HEK293 (cell line): ENCODE results near the gene ZNF232.

Experiments
- CTCF ChIA-PET: fragments of 350-600 bp; formaldehyde crosslinking; extraction: SDS; loops from one replicate; lab custom pipeline; 2021; ENCODE audit warnings: antibody characterized with exemption; lab: Yijun Ruan, JAX
- POLR2A ChIA-PET: fragments of 300-600 bp; formaldehyde crosslinking; extraction: SDS; loops from one replicate; lab custom pipeline; 2020; ENCODE audit warnings: antibody characterized with exemption, inconsistent platforms; lab: Yijun Ruan, JAX
- H3K27ac ChIP-seq: fragments of 200-500 bp; sonication (Bioruptor generic); 2 replicates; pipeline ENCODE4 v1.5.1; 2014; ENCODE audit warnings: low read depth, low read length, control low read depth, inconsistent platforms; ENCODE audit errors: extremely low read depth
- H3K36me3 ChIP-seq, 2 experiments: fragments of 200-500 bp in 1 of 2; sonication (Bioruptor generic) in 1 of 2; 1 replicate in 1 of 2; 2 replicates in 1 of 2; pipeline ENCODE4 v1.5.1; 2014 to 2017; ENCODE audit warnings: inconsistent platforms in 2 of 2, low read length in 2 of 2; ENCODE audit not compliant: control insufficient read depth in 2 of 2, insufficient read depth in 1 of 2
- H3K4me1 ChIP-seq: fragments of 200-500 bp; sonication (Bioruptor generic); 2 replicates; pipeline ENCODE4 v1.5.1; 2014; ENCODE audit warnings: mild to moderate bottlenecking, low read length, inconsistent platforms; ENCODE audit not compliant: control insufficient read depth, insufficient read depth
- H3K4me3 ChIP-seq: 2 replicates; pipeline ENCODE4 v1.5.1; 2011; ENCODE audit warnings: low read depth, mild to moderate bottlenecking, control low read depth, low read length, moderate library complexity
- H3K9me3 ChIP-seq: fragments of 200-500 bp; sonication (Bioruptor generic); 2 replicates; pipeline ENCODE4 v1.5.1; 2014; ENCODE audit warnings: low read depth, low read length, inconsistent platforms; ENCODE audit not compliant: control insufficient read depth, insufficient read depth
- GLIS2 ChIP-seq: fragments of 450-650 bp; formaldehyde crosslinking; IDR thresholded peaks from 2 replicates; pipeline ENCODE4 v1.5.1; 2016; ENCODE audit warnings: missing biosample characterization, missing genetic modification characterization
- KLF7 ChIP-seq: fragments of 450-650 bp; formaldehyde crosslinking; IDR thresholded peaks from 2 replicates; pipeline ENCODE4 v1.5.1; 2016; ENCODE audit warnings: missing biosample characterization, missing genetic modification characterization, borderline replicate concordance
- KLF9 ChIP-seq: fragments of 450-650 bp; formaldehyde crosslinking; IDR thresholded peaks from 2 replicates; pipeline ENCODE4 v1.5.1; 2016; ENCODE audit warnings: missing biosample characterization, missing genetic modification characterization, low read depth
- YY1 ChIP-seq: fragments of 450-650 bp; formaldehyde crosslinking; IDR thresholded peaks from 2 replicates; pipeline ENCODE4 v1.5.1; 2018; ENCODE audit warnings: missing biosample characterization, missing genetic modification characterization
- ZBTB48 ChIP-seq: fragments of 450-650 bp; formaldehyde crosslinking; IDR thresholded peaks from 2 replicates; pipeline ENCODE4 v1.5.1; 2016; ENCODE audit warnings: missing biosample characterization, missing genetic modification characterization
- ZNF10 ChIP-seq: fragments of 450-650 bp; formaldehyde crosslinking; IDR thresholded peaks from 2 replicates; pipeline ENCODE4 v1.5.1; 2017; ENCODE audit warnings: missing biosample characterization, missing genetic modification characterization
- ZNF138 ChIP-seq: fragments of 450-650 bp; formaldehyde crosslinking; IDR thresholded peaks from 2 replicates; pipeline ENCODE4 v1.5.1; 2016; ENCODE audit warnings: missing biosample characterization, missing genetic modification characterization, borderline replicate concordance
- ZNF155 ChIP-seq: fragments of 450-650 bp; formaldehyde crosslinking; IDR thresholded peaks from 2 replicates; pipeline ENCODE4 v1.5.1; 2016; ENCODE audit warnings: missing biosample characterization, missing genetic modification characterization
- ZNF274 ChIP-seq, 2 experiments: fragments of 200-500 bp in 1 of 2; fragments of 450-650 bp in 1 of 2; sonication (Bioruptor generic) in 1 of 2; formaldehyde crosslinking in 1 of 2; IDR thresholded peaks; 2 replicates each; pipeline versions ENCODE4 v1.5.1 to v1.6.1; 2014 to 2016; ENCODE audit warnings: borderline replicate concordance in 1 of 2, inconsistent platforms in 1 of 2, low read length in 1 of 2, missing biosample characterization in 1 of 2, missing genetic modification characterization in 1 of 2
- ZNF366 ChIP-seq: fragments of 450-650 bp; formaldehyde crosslinking; conservative IDR thresholded peaks from 2 replicates; pipeline ENCODE4 v1.5.1; 2016; ENCODE audit warnings: missing biosample characterization, missing genetic modification characterization
- ZNF404 ChIP-seq: fragments of 450-650 bp; formaldehyde crosslinking; IDR thresholded peaks from 2 replicates; pipeline ENCODE4 v1.5.1; 2017; ENCODE audit warnings: missing biosample characterization, missing genetic modification characterization
- ZNF416 ChIP-seq: fragments of 450-650 bp; formaldehyde crosslinking; IDR thresholded peaks from 2 replicates; pipeline ENCODE4 v1.5.1; 2016; ENCODE audit warnings: missing biosample characterization, missing genetic modification characterization
- ZNF473 ChIP-seq: fragments of 450-650 bp; formaldehyde crosslinking; IDR thresholded peaks from 2 replicates; pipeline ENCODE4 v1.5.1; 2017; ENCODE audit warnings: missing biosample characterization, missing genetic modification characterization
- ZNF514 ChIP-seq: fragments of 450-650 bp; formaldehyde crosslinking; IDR thresholded peaks from 2 replicates; pipeline ENCODE4 v1.5.1; 2016; ENCODE audit warnings: missing biosample characterization, missing genetic modification characterization
- ZNF529 ChIP-seq: fragments of 450-650 bp; formaldehyde crosslinking; IDR thresholded peaks from 2 replicates; pipeline ENCODE4 v1.5.1; 2017; ENCODE audit warnings: missing genetic modification characterization, missing biosample characterization; ENCODE audit not compliant: insufficient replicate concordance
- ZNF558 ChIP-seq: fragments of 450-650 bp; formaldehyde crosslinking; IDR thresholded peaks from 2 replicates; pipeline ENCODE4 v1.5.1; 2016; ENCODE audit warnings: missing biosample characterization, missing genetic modification characterization
- ZNF561 ChIP-seq: fragments of 450-650 bp; IDR thresholded peaks from 2 replicates; pipeline ENCODE4 v1.5.1; 2018; ENCODE audit warnings: missing biosample characterization, missing genetic modification characterization, borderline replicate concordance
- ZNF596 ChIP-seq: fragments of 450-650 bp; IDR thresholded peaks from 2 replicates; pipeline ENCODE4 v1.5.0; 2018; ENCODE audit warnings: missing biosample characterization, mild to moderate bottlenecking, missing genetic modification characterization, moderate library complexity
- ZNF658 ChIP-seq: fragments of 450-650 bp; formaldehyde crosslinking; IDR thresholded peaks from 2 replicates; pipeline ENCODE4; 2016; ENCODE audit warnings: missing biosample characterization, missing genetic modification characterization
- ZNF776 ChIP-seq: fragments of 450-650 bp; formaldehyde crosslinking; IDR thresholded peaks from 2 replicates; pipeline ENCODE4 v1.5.0; 2017; ENCODE audit warnings: missing biosample characterization, missing genetic modification characterization, borderline replicate concordance
- ZNF777 ChIP-seq: fragments of 450-650 bp; formaldehyde crosslinking; IDR thresholded peaks from 2 replicates; pipeline ENCODE4 v1.5.1; 2017; ENCODE audit warnings: missing biosample characterization, missing genetic modification characterization, borderline replicate concordance
- ZNF791 ChIP-seq: fragments of 450-650 bp; formaldehyde crosslinking; IDR thresholded peaks from 2 replicates; pipeline ENCODE4 v1.5.1; 2016; ENCODE audit warnings: missing biosample characterization, missing genetic modification characterization
- TF ChIP-seq, protein P1 (sequence below): fragments of 450-650 bp; formaldehyde crosslinking; IDR thresholded peaks from 2 replicates; pipeline ENCODE4 v1.5.1; 2017; ENCODE audit warnings: missing biosample characterization, missing genetic modification characterization
- TF ChIP-seq, protein P2 (sequence below): fragments of 450-650 bp; IDR thresholded peaks from 2 replicates; pipeline ENCODE4 v1.5.1; 2018; ENCODE audit warnings: missing biosample characterization, missing genetic modification characterization
- TF ChIP-seq, protein P3 (sequence below): fragments of 450-650 bp; IDR thresholded peaks from 2 replicates; pipeline ENCODE4 v1.5.1; 2018; ENCODE audit warnings: missing biosample characterization, mild to moderate bottlenecking, missing genetic modification characterization

The ZNF232 gene

DNA sequence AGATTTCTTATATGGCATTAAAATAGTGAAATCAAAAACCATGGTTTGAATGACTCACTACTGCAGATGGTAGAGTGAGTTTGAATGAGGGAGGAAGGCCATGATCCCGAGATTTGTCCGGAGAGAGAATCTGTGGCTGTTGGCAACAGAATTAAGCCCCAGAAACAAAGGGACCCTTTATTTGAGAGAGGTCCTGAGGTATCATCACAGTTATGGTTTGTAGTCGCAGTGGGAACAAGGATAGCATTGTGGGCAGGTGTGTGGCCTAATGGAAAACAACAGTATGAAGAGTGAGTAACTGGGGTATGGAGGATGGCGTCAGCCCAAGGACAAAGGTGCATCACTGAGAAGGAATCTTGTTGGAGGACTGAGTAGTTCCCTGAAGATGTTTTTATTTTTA is 42.0 kb downstream of the ZNF232 start:
- Histone ChIP-seq H3K27ac (no peak overlapping the region), H3K36me3 (no peaks in the 10 kb centered on the region), H3K4me3 (no peak overlapping the region), H3K4me1 (no peaks in the 10 kb centered on the region), H3K9me3 (no peaks in the 10 kb centered on the region)
- POLR2A ChIA-PET, result no interaction called here
- CTCF ChIA-PET, result interaction anchor here (0.6 kb wide), 1 partner anchor 102 kb away, joined by 3 read pairs; the partner anchor contains the start of gene SPAG7
- TF ChIP-seq ZBTB48 (tag by site-specific recombination) (no peak), ZNF274 (IDR thresholded peaks at IDR 0.05; ENCODE audit: low read length) (no peak), ZNF274 (tag by site-specific recombination; IDR thresholded peaks at IDR 0.05; ENCODE audit: borderline replicate concordance) (no peak), KLF9 (no peak), KLF7 (tag by site-specific recombination) (no peak), YY1 (tag by site-specific recombination) (no peak), ZNF777 (tag by site-specific recombination) (no peak), ZNF558 (tag by site-specific recombination) (no peak), ZNF473 (tag by site-specific recombination) (no peak), ZNF561 (tag by site-specific recombination) (no peak), ZNF366 (tag by site-specific recombination) (no peak)
- TF ChIP-seq, protein P1, sequence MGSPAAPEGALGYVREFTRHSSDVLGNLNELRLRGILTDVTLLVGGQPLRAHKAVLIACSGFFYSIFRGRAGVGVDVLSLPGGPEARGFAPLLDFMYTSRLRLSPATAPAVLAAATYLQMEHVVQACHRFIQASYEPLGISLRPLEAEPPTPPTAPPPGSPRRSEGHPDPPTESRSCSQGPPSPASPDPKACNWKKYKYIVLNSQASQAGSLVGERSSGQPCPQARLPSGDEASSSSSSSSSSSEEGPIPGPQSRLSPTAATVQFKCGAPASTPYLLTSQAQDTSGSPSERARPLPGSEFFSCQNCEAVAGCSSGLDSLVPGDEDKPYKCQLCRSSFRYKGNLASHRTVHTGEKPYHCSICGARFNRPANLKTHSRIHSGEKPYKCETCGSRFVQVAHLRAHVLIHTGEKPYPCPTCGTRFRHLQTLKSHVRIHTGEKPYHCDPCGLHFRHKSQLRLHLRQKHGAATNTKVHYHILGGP (tag by site-specific recombination), result no peak
- TF ChIP-seq, protein P2, sequence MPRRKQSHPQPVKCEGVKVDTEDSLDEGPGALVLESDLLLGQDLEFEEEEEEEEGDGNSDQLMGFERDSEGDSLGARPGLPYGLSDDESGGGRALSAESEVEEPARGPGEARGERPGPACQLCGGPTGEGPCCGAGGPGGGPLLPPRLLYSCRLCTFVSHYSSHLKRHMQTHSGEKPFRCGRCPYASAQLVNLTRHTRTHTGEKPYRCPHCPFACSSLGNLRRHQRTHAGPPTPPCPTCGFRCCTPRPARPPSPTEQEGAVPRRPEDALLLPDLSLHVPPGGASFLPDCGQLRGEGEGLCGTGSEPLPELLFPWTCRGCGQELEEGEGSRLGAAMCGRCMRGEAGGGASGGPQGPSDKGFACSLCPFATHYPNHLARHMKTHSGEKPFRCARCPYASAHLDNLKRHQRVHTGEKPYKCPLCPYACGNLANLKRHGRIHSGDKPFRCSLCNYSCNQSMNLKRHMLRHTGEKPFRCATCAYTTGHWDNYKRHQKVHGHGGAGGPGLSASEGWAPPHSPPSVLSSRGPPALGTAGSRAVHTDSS (tag by site-specific recombination), result no peak
- TF ChIP-seq, protein P3, sequence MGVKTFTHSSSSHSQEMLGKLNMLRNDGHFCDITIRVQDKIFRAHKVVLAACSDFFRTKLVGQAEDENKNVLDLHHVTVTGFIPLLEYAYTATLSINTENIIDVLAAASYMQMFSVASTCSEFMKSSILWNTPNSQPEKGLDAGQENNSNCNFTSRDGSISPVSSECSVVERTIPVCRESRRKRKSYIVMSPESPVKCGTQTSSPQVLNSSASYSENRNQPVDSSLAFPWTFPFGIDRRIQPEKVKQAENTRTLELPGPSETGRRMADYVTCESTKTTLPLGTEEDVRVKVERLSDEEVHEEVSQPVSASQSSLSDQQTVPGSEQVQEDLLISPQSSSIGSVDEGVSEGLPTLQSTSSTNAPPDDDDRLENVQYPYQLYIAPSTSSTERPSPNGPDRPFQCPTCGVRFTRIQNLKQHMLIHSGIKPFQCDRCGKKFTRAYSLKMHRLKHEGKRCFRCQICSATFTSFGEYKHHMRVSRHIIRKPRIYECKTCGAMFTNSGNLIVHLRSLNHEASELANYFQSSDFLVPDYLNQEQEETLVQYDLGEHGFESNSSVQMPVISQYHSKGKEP (tag by site-specific recombination), result no peak

DNA sequence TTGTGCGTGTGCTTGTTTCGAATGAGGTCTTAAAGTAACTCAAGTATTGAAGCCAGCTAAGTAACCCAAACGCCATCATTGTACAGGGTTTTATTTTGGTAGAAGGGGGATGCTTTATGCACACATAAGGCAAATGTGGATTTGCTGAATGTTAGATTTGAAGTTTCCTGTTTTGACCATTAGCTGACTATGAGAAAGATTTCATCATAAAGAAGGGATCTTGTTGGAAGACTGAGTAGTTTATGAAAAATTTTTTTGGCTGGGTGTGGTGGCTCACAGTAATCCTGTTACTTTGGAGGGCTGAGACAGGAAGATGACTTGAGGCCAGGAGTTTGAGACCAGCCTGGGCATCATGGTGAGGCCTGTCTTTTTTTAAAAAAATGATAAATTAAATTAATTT is 43.4 kb downstream of the ZNF232 start:
- Histone ChIP-seq H3K27ac (no peak overlapping the region), H3K4me1 (no peaks in the 10 kb centered on the region), H3K9me3 (no peaks in the 10 kb centered on the region), H3K4me3 (no peak overlapping the region), H3K36me3 (no peaks in the 10 kb centered on the region)
- ChIA-PET CTCF (interaction anchor here (0.9 to 1.1 kb wide), 3 partner anchors 21 to 88 kb away, joined by 3 to 5 read pairs (median 3); no protein-coding TSS in a partner anchor), POLR2A (no interaction called here)
- TF ChIP-seq ZNF416 (tag by site-specific recombination) (no peak), ZNF529 (tag by site-specific recombination) (no peak), GLIS2 (tag by site-specific recombination) (no peak), ZNF561 (tag by site-specific recombination) (no peak)

DNA sequence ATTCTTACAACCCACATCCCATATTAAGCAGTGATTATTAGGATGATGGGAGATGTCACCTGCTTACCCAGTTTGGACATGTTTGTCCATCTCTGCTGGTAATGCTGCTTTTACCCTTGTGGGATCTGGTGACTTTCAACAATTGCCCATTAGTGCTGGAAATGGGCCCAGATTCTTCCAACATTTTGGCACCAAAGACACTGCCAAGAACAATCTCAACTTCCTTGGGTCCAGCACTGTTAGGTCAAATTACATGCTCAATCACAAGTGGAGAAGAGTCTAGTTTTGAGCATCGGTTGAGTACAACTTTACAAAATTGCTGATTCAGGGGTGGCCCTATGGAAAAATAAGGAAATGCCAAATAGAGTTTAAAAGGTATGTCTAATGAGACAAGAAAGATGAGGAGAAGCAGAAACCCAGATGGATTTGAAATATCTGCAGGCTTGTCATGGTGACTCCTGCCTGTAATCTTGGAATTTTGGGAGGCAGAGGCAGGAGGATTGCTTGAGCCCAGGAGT is 46.4 kb downstream of the ZNF232 start:
- Histone ChIP-seq H3K27ac (no peak overlapping the region), H3K4me1 (no peaks in the 10 kb centered on the region), H3K9me3 (no peaks in the 10 kb centered on the region), H3K4me3 (no peak overlapping the region), H3K36me3 (no peaks in the 10 kb centered on the region)
- TF ChIP-seq ZNF776 (tag by site-specific recombination), result no peak
- TF ChIP-seq ZNF514, result no peak
- TF ChIP-seq ZNF791 (tag by site-specific recombination), result no peak
- TF ChIP-seq ZNF138 (tag by site-specific recombination), result no peak
- TF ChIP-seq ZNF596, result no peak
- TF ChIP-seq ZNF155 (tag by site-specific recombination), result no peak
- TF ChIP-seq ZNF658 (tag by site-specific recombination), result no peak
- TF ChIP-seq ZNF404 (tag by site-specific recombination), result no peak
- TF ChIP-seq ZNF10 (tag by site-specific recombination), result no peak
- ChIA-PET POLR2A (no interaction called here), CTCF (interaction anchor here (1.1 kb wide), 1 partner anchor 156 kb away, joined by 6 read pairs; no protein-coding TSS in a partner anchor)
